HG03060 (cell line): ENCODE results near the gene KIAA2012.

Source experiments
- ATAC-seq: cut with Tn5 transposase; IDR thresholded peaks from one replicate; pipeline ENCODE4 v1.9.1; 2021; ENCODE audit warnings: low read depth, moderate number of reproducible peaks; ENCODE audit not compliant: unreplicated experiment

KIAA2012 gene

DNA sequence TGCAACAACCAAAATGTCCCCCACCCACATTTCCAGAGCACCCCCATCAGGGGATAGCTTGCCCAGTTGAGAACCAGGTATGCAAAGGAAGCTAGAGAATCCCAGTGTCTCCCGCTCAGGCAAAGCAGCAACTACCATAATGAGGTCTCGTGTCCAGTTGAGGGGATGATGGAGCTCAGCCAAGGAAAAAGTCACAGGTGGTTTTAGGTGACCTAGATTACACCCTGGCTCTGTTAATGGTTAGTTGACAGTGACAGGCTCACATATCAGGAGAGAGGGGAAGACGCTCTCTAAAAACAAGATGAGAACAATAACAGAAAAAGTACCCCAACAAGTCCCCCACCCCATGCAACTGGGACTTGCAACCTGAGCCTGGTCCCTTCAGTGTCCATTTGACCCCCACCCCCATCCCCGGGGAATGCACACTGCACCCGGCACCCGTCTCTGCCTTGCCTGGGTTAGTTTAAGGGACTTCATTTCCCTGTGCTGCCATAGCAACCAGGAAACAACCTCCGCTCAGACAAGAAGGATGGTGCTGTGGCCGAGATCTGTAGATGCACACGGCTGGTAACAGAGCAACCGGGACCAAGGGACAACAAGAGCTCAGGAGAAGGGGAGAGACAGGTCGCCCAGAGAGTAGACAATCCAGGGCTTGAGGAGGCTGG is at the start of gene KIAA2012:
KIAA2012 (plus strand) TSS at position 519 of the 665 bp plus-strand sequence. CDS start 373 bp downstream, outside the sequence.
- ATAC-seq, result no peak

DNA sequence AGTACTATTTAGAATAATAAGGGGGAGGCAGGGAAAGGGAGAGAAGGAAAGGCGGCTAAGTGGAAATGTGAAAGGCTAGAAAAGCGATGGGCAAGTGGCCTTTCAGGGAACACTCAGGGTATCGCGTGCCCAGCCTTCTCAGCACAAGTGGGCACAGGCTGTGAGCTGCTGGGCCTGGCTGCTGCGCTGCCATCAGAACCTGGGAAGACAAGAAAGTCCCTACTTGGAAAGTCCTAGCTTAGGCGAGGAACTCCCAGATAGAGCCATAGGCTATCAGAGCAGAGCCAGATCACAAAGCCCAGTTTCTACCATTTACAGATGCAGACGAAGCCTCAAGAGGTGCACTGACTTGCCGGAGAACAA is 49.2 kb upstream of the KIAA2012 start:
- no peak for ATAC-seq

DNA sequence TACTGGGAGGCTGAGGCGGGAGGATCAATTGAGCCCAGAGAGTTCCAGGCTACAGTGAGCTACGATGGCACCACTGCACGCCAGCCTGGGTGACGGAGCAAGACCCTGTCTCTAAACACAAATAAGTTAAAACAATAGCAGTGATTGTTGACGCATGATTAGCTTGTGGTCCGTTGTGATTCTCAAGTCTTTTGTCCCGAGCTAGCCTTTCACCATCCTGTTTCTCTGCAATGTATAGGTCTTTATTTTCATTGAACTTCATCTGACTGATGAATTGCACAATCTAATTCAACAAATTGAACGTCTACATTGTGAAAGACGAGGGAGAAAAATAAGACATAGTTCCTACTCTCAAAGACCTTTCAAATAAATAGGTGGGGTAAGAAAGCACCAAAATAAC is 48.2 kb upstream of the KIAA2012 start:
- no peak for ATAC-seq

DNA sequence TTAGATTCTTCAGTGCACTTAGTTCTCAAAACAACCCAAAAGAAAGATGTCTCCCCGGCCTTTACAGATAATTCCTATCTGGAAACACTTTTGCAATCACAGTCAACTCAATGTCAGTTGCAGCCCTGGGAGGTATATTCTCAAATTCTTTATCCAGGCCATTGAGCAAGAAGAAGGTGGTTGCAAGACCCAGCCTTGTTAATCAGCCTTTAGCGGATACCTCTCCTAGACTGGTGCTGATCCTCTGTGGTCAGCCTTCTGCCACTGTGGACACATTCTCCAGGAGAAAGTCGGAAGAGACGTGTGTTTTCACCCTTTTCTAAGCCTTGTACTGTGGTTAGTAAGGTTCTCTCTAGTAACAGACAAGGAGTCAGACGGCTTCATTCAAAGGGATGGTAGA is 47.2 kb upstream of the KIAA2012 start:
- no peak for ATAC-seq

DNA sequence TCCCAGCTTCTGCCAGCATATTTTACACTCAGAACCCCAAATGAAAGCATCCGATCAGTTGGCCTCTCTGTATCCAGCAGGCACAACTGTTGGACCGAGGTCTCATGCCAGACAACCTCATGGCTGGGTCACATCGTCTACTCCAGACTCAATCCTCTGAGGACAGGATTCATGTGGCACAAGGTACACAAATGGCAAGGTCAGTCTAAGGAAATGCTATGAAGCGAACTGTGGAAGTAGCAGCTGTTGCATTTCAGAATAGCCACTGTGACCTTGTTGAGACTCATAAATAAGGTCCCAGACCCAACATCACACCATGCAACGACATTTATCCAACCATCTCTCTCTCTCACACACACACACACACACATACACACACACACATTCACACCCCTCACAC is 46.5 kb upstream of the KIAA2012 start:
- ATAC-seq, result no peak

DNA sequence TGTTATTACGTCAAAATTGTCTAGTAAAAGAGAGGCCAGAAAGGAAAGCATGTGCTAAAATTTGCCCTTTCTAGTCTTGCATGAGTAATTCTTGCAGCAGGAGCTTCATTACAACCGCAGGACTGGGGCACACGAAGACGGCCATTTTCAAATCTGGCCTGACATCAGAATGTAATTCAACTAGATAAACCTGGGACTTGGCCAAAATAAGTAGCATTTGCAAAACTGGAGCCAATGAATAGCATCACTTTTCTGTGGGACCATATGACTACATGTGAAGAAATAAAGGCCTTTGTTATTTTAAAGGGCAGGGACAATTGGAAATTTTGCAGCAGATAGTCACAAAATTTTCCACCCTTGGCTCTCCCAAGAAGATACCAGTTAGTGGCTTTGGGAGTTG is 42.4 kb upstream of the KIAA2012 start:
- no peak for ATAC-seq

DNA sequence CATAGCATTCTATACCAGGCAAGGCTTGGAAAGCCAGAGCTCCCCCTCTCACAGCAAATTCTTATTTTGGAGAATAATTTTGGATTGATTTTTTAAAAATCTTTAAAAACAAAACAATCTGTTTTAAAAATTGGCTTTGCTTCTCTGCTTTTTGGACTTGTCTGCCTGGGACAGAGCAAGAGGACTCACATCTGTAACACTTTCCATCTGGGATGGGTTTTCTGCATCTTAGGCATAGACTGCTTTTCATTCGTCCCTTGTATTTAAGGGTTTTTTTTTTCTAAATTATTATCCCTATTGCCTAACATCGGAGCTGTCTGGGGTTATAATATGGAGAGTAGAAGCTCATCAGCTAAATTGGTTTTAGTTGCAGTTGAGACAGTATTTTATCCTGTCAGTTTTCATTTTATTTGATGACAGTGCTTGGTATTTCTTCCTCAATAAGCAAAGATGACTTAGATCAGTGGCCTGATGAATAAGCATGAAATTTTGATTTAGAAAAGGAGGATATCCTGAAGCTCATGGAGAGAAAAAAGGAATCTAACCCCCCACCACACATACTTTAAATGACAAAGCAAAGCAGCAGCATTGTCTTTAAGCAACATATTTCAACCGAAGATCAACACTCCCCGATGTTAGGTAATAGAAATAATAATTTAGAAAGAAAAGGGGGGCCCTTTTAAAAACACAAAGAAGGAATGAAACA is 41.7 kb upstream of the KIAA2012 start:
- no peak for ATAC-seq

DNA sequence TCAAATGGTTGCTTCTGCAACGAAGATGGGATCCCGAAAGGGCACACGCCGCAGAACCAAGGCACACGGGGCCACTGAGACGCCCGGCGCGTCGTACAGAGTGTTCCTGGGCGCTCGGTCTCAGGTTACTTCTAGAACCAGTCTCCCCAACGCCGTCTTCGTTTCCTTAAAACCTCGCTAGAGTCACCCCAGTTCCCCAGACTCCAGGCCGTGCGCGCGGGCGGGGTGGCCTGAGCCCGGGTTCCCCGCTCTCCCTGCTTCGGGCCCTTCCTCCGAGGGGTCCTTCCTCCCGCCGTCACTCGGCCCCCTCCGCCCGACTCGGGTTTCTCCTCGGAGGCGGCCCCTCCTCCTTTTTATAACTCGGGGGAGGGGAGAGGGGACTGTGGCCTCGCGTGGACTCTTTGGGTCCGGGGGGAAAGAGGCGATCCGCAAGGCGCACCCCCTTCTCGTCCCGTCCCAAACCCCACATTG is 40.2 kb upstream of the KIAA2012 start:
- ATAC-seq, result no peak

DNA sequence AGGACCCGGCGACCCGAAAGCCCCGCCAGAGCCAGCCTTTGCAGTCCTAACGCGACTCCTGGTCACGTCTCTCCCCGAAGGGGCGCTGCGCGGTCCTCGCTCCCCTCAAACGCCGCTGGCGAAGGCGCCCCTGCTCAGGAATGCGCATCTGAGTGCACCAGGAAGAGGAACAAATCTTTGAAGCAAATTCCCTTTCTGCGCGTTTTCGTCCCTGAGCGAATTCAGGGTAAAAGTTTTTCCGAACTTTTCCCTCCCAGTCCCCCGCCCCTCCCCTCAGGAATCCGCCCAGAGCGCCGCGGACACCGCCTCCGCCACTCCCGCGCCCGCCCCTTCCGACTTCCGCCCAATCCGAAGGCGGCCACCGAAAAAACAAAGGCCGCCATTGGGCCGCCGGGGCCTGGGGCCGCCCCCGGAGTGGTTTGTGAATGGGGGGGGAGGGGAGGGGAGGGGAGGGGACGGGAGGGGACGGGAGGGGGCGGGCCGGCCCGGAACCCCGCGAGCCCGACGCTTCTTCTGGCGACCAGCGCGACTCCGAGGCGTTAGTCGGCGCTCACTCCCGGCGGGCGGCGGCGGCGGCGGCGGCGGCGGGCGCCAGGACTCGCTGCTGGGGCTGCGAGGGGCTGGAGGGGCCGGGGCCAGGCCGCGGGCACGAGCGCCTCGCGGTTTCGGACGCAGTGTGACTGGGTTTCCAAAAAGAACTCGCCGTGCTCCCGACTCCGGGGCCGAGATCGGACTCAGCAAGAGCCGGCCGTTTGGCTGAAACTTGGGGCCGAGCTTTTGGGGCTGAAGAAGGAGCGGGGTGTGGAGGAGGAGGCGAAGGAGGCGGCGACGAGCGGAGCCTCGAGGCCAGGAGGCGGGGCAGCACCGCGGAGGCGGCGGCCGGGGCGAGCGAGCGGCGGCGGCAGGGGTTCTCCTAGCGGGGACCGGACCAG is 39.5 kb upstream of the KIAA2012 start, which contains the start of gene FZD7:
FZD7 (plus strand) TSS at position 539 of the 932 bp plus-strand sequence. CDS start 793 bp downstream, outside the sequence.
- no peak for ATAC-seq

DNA sequence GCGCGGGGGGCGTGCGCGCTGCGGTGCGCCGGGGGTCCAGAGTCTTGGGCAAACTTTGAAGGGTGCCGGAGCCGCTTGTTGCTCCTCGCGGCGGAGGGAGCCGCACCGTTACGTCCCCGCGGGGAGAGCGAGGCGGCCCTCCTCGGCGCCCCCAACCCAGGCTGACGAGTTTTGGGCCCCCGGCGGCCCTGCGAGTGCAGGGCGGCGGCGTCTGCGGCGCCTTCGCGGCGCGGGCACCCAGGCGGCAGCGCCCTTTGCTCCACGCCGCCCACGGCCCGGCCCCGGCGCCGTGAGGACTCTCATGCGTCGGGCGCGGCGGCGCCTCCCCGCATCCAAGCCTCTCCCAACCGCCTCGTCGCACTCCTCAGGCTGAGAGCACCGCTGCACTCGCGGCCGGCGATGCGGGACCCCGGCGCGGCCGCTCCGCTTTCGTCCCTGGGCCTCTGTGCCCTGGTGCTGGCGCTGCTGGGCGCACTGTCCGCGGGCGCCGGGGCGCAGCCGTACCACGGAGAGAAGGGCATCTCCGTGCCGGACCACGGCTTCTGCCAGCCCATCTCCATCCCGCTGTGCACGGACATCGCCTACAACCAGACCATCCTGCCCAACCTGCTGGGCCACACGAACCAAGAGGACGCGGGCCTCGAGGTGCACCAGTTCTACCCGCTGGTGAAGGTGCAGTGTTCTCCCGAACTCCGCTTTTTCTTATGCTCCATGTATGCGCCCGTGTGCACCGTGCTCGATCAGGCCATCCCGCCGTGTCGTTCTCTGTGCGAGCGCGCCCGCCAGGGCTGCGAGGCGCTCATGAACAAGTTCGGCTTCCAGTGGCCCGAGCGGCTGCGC is 38.6 kb upstream of the KIAA2012 start:
- ATAC-seq, result no peak

DNA sequence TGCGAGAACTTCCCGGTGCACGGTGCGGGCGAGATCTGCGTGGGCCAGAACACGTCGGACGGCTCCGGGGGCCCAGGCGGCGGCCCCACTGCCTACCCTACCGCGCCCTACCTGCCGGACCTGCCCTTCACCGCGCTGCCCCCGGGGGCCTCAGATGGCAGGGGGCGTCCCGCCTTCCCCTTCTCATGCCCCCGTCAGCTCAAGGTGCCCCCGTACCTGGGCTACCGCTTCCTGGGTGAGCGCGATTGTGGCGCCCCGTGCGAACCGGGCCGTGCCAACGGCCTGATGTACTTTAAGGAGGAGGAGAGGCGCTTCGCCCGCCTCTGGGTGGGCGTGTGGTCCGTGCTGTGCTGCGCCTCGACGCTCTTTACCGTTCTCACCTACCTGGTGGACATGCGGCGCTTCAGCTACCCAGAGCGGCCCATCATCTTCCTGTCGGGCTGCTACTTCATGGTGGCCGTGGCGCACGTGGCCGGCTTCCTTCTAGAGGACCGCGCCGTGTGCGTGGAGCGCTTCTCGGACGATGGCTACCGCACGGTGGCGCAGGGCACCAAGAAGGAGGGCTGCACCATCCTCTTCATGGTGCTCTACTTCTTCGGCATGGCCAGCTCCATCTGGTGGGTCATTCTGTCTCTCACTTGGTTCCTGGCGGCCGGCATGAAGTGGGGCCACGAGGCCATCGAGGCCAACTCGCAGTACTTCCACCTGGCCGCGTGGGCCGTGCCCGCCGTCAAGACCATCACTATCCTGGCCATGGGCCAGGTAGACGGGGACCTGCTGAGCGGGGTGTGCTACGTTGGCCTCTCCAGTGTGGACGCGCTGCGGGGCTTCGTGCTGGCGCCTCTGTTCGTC is 37.7 kb upstream of the KIAA2012 start:
- no peak for ATAC-seq

DNA sequence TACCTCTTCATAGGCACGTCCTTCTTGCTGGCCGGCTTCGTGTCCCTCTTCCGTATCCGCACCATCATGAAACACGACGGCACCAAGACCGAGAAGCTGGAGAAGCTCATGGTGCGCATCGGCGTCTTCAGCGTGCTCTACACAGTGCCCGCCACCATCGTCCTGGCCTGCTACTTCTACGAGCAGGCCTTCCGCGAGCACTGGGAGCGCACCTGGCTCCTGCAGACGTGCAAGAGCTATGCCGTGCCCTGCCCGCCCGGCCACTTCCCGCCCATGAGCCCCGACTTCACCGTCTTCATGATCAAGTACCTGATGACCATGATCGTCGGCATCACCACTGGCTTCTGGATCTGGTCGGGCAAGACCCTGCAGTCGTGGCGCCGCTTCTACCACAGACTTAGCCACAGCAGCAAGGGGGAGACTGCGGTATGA is 37.1 kb upstream of the KIAA2012 start:
- no peak for ATAC-seq

DNA sequence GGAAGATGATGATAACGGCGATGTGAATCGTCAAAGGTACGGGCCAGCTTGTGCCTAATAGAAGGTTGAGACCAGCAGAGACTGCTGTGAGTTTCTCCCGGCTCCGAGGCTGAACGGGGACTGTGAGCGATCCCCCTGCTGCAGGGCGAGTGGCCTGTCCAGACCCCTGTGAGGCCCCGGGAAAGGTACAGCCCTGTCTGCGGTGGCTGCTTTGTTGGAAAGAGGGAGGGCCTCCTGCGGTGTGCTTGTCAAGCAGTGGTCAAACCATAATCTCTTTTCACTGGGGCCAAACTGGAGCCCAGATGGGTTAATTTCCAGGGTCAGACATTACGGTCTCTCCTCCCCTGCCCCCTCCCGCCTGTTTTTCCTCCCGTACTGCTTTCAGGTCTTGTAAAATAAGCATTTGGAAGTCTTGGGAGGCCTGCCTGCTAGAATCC is 36.4 kb upstream of the KIAA2012 start:
- ATAC-seq, result no peak

DNA sequence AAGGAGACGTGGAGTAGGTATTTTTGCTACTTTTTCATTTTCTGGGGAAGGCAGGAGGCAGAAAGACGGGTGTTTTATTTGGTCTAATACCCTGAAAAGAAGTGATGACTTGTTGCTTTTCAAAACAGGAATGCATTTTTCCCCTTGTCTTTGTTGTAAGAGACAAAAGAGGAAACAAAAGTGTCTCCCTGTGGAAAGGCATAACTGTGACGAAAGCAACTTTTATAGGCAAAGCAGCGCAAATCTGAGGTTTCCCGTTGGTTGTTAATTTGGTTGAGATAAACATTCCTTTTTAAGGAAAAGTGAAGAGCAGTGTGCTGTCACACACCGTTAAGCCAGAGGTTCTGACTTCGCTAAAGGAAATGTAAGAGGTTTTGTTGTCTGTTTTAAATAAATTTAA is 36.0 kb upstream of the KIAA2012 start:
- no peak for ATAC-seq

DNA sequence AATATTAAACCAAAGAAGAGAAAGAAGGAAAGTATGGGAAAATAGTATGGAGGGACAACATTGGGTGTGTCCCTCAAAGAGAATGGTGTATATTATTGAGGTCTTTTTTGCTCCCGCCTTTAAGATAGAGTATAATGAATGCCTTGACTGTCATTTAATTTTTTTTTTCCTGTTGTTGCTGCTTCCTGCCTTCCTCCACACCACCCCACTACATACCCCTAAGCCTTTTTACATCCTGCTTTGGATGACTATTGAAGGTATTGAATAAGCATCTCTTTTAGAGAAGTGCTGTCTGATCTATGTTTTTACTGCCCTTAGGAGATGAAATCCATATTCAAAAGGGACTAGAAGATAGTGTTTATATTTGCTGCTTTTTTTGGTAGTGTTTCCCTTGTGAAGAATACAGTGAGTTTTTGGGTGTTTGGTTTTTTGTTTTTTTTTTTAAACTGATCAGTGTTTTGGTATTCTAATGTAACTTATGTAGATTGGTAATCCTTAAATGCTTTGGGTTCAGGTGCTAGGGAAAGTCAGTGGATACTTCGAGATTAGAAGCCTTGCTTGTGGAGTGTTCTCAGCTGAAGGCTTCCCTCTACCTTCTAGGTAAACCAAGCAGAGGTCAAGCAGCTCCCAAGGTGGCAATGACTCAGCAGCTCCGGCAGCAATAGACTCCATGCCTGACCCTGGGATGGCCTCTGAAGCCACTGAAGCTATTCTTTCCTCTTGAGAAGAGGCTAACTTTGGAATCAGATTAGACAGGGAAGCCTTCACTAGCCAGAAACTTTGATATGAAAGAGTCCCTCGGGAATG is 34.4 kb upstream of the KIAA2012 start:
- no peak for ATAC-seq

DNA sequence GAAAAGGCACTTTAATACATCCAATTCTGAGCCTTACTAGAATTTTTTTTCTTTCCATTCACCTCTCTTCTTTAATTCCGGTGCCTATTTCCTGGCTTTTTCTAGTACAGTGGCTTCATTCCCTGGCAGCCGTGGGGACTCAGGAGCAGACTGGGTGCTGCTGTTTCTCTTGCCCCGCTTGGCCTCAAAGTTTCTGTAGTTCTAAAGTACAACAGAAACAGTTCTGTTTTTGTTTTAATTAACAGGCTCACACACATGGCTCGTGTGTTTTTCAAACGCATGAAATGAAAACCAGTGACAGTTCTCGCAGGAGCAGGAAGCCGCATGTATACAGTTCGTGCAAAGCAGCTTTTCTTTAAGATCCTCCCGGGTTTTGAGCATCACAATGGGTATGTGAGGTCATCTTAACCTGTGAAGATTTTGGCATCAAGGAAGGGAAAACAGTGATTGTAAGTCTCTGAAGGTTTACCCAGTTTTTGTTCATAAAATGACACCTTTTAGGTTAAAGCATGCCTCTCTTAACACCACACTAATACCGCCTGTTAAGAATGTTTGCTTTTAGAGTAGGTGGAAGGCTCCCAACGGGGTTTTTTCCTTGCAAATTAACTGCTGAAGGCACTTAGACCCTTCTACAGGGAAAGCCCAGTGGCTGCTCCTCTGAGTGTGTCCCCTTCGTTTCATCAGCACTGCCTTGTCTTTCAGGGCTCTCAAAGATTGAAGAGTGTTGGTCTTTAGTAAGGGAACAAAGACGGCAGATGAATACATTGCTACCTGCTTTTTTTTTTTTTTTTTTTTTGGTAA is 33.6 kb upstream of the KIAA2012 start:
- ATAC-seq, result no peak

DNA sequence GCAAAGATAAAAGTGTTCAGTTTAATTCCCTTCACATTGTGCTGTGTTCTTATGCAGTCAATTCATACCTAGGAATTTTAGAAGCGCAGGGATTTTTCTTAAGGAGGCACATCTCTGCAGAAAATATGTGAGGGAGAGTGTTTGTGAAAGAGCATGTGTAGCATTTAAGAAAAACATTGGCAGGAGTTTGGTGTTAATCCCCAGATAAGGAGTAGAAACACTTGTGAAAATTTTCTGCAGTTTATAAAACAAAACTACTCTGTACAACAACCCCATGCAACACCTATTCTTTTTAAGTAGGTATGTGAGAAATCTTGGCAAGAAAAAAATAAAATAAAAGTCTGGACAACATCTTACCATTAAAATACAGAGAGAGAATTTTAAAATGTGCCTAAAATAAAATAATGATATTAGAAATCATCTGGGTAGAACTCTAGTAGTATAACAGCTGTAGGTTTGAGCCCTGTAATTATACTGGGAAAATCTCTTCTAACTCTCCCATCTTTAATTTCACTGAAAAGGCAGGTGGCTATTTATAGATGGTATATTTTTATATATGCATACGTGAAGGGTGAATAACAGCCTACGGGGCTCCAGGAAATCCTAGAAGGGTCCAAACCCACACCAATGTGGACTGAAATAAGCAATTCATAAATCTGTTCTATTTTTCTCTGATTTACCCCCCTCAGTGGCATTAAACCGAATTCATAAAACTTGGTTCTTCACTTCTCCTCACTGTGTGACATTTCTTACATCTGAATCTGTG is 32.8 kb upstream of the KIAA2012 start:
- ATAC-seq, result no peak
